Measurements from ENCODE around the gene ELAVL1.
"Not testable (repeated sequence)": the region's sequence is repeated elsewhere in the genome, so short reads cannot be mapped to it uniquely, and the experiment has no call there.

Gene ELAVL1

GRCh38 chr19:8036434-8037099 lies 31.1 kb upstream of the ELAVL1 start:
- Histone ChIP-seq H3K27me3 (ENCODE audit: control insufficient read depth, insufficient read depth, low read length) (no peaks in the 10 kb centered on the region), H3K9me3 (ENCODE audit: control insufficient read depth, low read length) (no peaks in the 10 kb centered on the region), H3K4me1 (ENCODE audit: control insufficient read depth, insufficient read depth, low read length) (no peaks in the 10 kb centered on the region), H3K4me3 (ENCODE audit: low read length) (no peak overlapping the region), H3K9ac (ENCODE audit: low read length) (no peak overlapping the region), H3K36me3 (ENCODE audit: control insufficient read depth, insufficient read depth, low read length) (no peaks in the 10 kb centered on the region)

GRCh38 chr19:8034178-8034525 lies 28.7 kb upstream of the ELAVL1 start:
- no peaks in the 10 kb centered on the region for H3K9me3 ChIP-seq (ENCODE audit: control insufficient read depth, low read length)
- no peak overlapping the region for H3K4me3 ChIP-seq (ENCODE audit: low read length)
- no peaks in the 10 kb centered on the region for H3K27me3 ChIP-seq (ENCODE audit: control insufficient read depth, insufficient read depth, low read length)
- H3K9ac ChIP-seq (ENCODE audit: low read length) = no peak overlapping the region
- H3K36me3 ChIP-seq (ENCODE audit: control insufficient read depth, insufficient read depth, low read length) = no peaks in the 10 kb centered on the region
- H3K4me1 ChIP-seq (ENCODE audit: control insufficient read depth, insufficient read depth, low read length) = no peaks in the 10 kb centered on the region

GRCh38 chr19:8033287-8034177 lies 28.1 kb upstream of the ELAVL1 start:
- H3K4me3 ChIP-seq (ENCODE audit: low read length); H3K36me3 ChIP-seq (ENCODE audit: control insufficient read depth, insufficient read depth, low read length); H3K4me1 ChIP-seq (ENCODE audit: control insufficient read depth, insufficient read depth, low read length); H3K9ac ChIP-seq (ENCODE audit: low read length); H3K9me3 ChIP-seq (ENCODE audit: control insufficient read depth, low read length); H3K27me3 ChIP-seq (ENCODE audit: control insufficient read depth, insufficient read depth, low read length): not testable (repeated sequence)

GRCh38 chr19:8030960-8031359 lies 25.5 kb upstream of the ELAVL1 start:
- no peaks in the 10 kb centered on the region for H3K27me3 ChIP-seq (ENCODE audit: control insufficient read depth, insufficient read depth, low read length)
- H3K36me3 ChIP-seq (ENCODE audit: control insufficient read depth, insufficient read depth, low read length) = no peaks in the 10 kb centered on the region
- H3K9me3 ChIP-seq (ENCODE audit: control insufficient read depth, low read length) = no peaks in the 10 kb centered on the region
- H3K4me3 ChIP-seq (ENCODE audit: low read length) = no peak overlapping the region
- no peak overlapping the region for H3K9ac ChIP-seq (ENCODE audit: low read length)
- no peaks in the 10 kb centered on the region for H3K4me1 ChIP-seq (ENCODE audit: control insufficient read depth, insufficient read depth, low read length)

GRCh38 chr19:8028951-8029491 lies 23.6 kb upstream of the ELAVL1 start:
- Histone ChIP-seq H3K9ac (ENCODE audit: low read length) (no peak overlapping the region), H3K9me3 (ENCODE audit: control insufficient read depth, low read length) (no peaks in the 10 kb centered on the region), H3K4me3 (ENCODE audit: low read length) (no peak overlapping the region), H3K36me3 (ENCODE audit: control insufficient read depth, insufficient read depth, low read length) (no peaks in the 10 kb centered on the region), H3K4me1 (ENCODE audit: control insufficient read depth, insufficient read depth, low read length) (no peaks in the 10 kb centered on the region), H3K27me3 (ENCODE audit: control insufficient read depth, insufficient read depth, low read length) (no peaks in the 10 kb centered on the region)

- H3K4me1 ChIP-seq (ENCODE audit: control insufficient read depth, insufficient read depth, low read length) = no peaks in the 10 kb centered on the region
- no peak overlapping the region for H3K9ac ChIP-seq (ENCODE audit: low read length)
- no peak overlapping the region for H3K4me3 ChIP-seq (ENCODE audit: low read length)
- H3K36me3 ChIP-seq (ENCODE audit: control insufficient read depth, insufficient read depth, low read length) = no peaks in the 10 kb centered on the region
- H3K27me3 ChIP-seq (ENCODE audit: control insufficient read depth, insufficient read depth, low read length) = no peaks in the 10 kb centered on the region
- no peaks in the 10 kb centered on the region for H3K9me3 ChIP-seq (ENCODE audit: control insufficient read depth, low read length)
These were observed 19.9 kb upstream of the ELAVL1 start for GRCh38 chr19:8025316-8025715.

- H3K9me3 ChIP-seq (ENCODE audit: control insufficient read depth, low read length); H3K36me3 ChIP-seq (ENCODE audit: control insufficient read depth, insufficient read depth, low read length); H3K4me1 ChIP-seq (ENCODE audit: control insufficient read depth, insufficient read depth, low read length); H3K9ac ChIP-seq (ENCODE audit: low read length); H3K27me3 ChIP-seq (ENCODE audit: control insufficient read depth, insufficient read depth, low read length); H3K4me3 ChIP-seq (ENCODE audit: low read length): not testable (repeated sequence)
These were observed 18.8 kb upstream of the ELAVL1 start for GRCh38 chr19:8024256-8024655.

GRCh38 chr19:8023371-8023770 lies 17.9 kb upstream of the ELAVL1 start:
- no peaks in the 10 kb centered on the region for H3K9me3 ChIP-seq (ENCODE audit: control insufficient read depth, low read length)
- no peaks in the 10 kb centered on the region for H3K27me3 ChIP-seq (ENCODE audit: control insufficient read depth, insufficient read depth, low read length)
- H3K36me3 ChIP-seq (ENCODE audit: control insufficient read depth, insufficient read depth, low read length) = no peaks in the 10 kb centered on the region
- H3K4me1 ChIP-seq (ENCODE audit: control insufficient read depth, insufficient read depth, low read length) = no peaks in the 10 kb centered on the region
- no peak overlapping the region for H3K4me3 ChIP-seq (ENCODE audit: low read length)
- no peak overlapping the region for H3K9ac ChIP-seq (ENCODE audit: low read length)

- Histone ChIP-seq H3K4me1 (ENCODE audit: control insufficient read depth, insufficient read depth, low read length) (no peaks in the 10 kb centered on the region), H3K36me3 (ENCODE audit: control insufficient read depth, insufficient read depth, low read length) (no peaks in the 10 kb centered on the region), H3K27me3 (ENCODE audit: control insufficient read depth, insufficient read depth, low read length) (no peaks in the 10 kb centered on the region), H3K4me3 (ENCODE audit: low read length) (no peak overlapping the region), H3K9ac (ENCODE audit: low read length) (no peak overlapping the region), H3K9me3 (ENCODE audit: control insufficient read depth, low read length) (no peaks in the 10 kb centered on the region)
These were observed 16.8 kb upstream of the ELAVL1 start for GRCh38 chr19:8022275-8022674.

GRCh38 chr19:8021374-8021773 lies 15.9 kb upstream of the ELAVL1 start:
- no peak overlapping the region for H3K9ac ChIP-seq (ENCODE audit: low read length)
- H3K27me3 ChIP-seq (ENCODE audit: control insufficient read depth, insufficient read depth, low read length) = no peaks in the 10 kb centered on the region
- no peaks in the 10 kb centered on the region for H3K36me3 ChIP-seq (ENCODE audit: control insufficient read depth, insufficient read depth, low read length)
- H3K4me3 ChIP-seq (ENCODE audit: low read length) = no peak overlapping the region
- H3K4me1 ChIP-seq (ENCODE audit: control insufficient read depth, insufficient read depth, low read length) = no peaks in the 10 kb centered on the region
- H3K9me3 ChIP-seq (ENCODE audit: control insufficient read depth, low read length) = no peaks in the 10 kb centered on the region

GRCh38 chr19:8020681-8021080 lies 15.2 kb upstream of the ELAVL1 start:
- no peaks in the 10 kb centered on the region for H3K4me1 ChIP-seq (ENCODE audit: control insufficient read depth, insufficient read depth, low read length)
- H3K9ac ChIP-seq (ENCODE audit: low read length) = no peak overlapping the region
- H3K36me3 ChIP-seq (ENCODE audit: control insufficient read depth, insufficient read depth, low read length) = no peaks in the 10 kb centered on the region
- H3K9me3 ChIP-seq (ENCODE audit: control insufficient read depth, low read length) = no peaks in the 10 kb centered on the region
- H3K27me3 ChIP-seq (ENCODE audit: control insufficient read depth, insufficient read depth, low read length) = no peaks in the 10 kb centered on the region
- H3K4me3 ChIP-seq (ENCODE audit: low read length) = no peak overlapping the region

GRCh38 chr19:8017808-8018207 lies 12.4 kb upstream of the ELAVL1 start:
- Histone ChIP-seq H3K4me1 (ENCODE audit: control insufficient read depth, insufficient read depth, low read length) (no peaks in the 10 kb centered on the region), H3K36me3 (ENCODE audit: control insufficient read depth, insufficient read depth, low read length) (no peaks in the 10 kb centered on the region), H3K4me3 (ENCODE audit: low read length) (no peak overlapping the region), H3K9me3 (ENCODE audit: control insufficient read depth, low read length) (no peaks in the 10 kb centered on the region), H3K9ac (ENCODE audit: low read length) (no peak overlapping the region), H3K27me3 (ENCODE audit: control insufficient read depth, insufficient read depth, low read length) (no peaks in the 10 kb centered on the region)

Measured in mucosa of stomach (tissue), 1 donor.